Pons (tissue), 1 donor: Measurements from ENCODE around the gene ERF.

Source experiments
- DNase-seq: peaks from one replicate; pipeline ENCODE4 v3.0.0-alpha.2; 2016; ENCODE audit warnings: low spot score

Gene ERF

DNA sequence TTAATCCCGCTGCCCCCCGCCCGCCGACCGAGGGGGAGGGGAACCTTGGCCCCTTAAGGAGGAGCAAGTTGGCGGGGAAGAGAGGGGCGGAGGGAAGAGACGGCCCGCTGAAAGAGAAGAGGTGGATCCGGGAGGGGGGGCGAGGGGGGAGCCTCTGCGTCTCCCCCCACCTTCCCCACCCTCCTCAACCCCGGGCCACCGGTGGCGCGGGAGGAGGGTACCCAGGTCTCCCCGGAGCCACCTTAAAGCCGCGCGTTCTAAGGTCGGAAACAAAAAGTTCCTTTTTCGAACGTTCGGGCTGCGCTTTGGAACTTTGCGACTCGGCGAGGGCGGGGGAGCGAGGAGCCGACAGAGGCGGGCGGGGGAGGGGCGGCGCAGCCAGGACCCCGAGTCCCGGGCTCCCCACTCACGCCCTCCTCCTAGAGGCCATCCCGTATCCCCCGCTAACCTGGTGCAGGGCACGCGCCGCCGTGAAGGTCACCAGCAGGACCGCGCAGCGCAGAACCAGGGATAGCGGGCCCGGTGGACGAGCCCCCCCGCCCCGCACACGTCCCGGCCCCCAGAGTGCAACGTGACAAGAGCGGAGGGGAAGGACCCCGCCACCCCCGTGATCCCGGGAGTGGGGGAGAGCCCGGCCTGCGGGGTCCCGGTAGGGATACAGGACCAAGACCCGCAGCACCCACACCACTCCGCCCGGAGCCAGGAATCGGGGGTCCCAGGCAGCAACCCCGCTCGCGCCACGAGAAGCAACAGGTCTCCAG is 659 bp downstream of the ERF start:
- peak; percentile 82 for DNase-seq

DNA sequence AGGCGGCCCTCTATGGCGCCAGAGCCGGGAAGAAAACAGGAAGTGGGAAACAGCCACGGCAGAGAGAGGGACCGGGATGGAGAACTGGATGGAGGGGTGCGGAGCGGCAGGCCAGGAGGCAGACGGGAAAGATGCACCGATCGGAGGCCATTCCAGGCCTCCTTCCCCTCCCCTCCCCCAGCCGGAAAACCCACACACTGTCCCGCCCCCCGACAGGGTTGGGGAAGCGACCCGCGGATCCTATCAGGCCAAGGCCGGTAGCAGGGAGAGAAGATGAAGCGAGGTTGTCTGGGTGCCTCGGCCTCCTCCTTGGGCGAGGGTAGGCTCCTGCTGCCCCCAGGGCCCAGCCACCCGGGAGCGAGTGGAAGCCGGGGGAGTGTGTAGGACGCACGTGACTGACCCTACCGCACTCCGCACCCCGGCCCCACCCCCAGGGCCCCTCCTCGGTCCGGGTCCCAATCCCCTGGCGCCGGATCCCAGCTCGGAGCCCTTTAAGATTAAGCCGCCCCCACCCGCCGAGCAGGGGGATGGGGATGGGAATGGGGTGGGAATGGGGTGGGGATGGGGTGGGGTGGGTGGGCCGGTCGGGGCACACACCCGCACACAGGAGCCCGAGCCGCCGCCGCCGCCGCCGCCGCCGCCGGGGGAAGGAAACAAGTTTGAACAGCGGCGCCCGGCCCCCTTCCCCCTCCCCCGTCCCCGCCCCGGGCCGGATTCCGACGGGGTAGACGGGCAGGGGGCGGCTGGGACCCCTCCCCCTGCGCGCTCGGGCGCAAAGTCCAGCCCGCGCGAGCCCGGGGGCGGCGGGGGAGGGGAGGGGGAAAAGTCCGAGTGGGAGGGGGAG is 1.5 kb downstream of the ERF start:
- peak; percentile 29 for DNase-seq

DNA sequence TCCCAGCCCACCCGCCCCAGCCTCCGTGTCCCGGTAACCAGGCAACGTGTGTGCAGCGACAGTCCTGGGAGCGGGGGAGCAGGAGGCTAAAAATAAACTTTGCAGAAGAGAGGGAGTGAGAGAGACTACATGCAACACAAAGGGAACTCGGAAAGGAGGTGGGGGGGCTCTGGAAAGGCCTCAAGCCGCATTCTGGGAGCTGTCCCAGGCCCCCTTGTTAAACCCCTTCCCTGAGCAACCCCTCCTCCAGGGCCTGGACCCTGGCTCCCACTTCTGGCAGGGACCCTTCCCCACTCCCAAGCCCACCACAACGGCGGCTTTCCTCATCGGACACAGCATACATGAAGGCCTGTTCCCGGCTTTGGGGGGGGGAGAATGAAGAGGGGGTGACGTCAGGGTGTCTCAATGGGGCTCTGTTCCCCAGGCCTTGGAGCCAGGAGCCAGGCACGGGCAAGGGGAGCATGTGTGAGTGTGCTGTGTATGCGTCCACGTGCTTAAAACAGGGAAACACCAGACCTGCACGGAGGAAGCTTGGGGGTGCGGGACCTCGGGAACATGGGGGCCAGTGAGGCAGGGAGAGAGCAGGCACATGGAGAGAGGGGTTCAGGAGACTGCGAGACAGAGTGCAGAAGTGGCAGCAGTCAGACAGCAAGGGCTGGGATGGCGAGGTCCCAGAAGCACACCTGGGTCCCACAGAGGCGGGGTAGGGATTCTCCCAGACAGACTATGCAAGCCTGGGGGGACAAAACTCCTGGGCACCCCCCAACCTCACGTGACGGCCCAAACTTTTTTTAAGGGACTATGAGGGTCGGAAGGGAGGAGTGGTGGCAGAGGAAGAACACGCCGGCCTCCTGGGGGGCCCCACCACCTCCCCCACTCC is 2.3 kb downstream of the ERF start:
- DNase-seq, result peak; percentile 92

DNA sequence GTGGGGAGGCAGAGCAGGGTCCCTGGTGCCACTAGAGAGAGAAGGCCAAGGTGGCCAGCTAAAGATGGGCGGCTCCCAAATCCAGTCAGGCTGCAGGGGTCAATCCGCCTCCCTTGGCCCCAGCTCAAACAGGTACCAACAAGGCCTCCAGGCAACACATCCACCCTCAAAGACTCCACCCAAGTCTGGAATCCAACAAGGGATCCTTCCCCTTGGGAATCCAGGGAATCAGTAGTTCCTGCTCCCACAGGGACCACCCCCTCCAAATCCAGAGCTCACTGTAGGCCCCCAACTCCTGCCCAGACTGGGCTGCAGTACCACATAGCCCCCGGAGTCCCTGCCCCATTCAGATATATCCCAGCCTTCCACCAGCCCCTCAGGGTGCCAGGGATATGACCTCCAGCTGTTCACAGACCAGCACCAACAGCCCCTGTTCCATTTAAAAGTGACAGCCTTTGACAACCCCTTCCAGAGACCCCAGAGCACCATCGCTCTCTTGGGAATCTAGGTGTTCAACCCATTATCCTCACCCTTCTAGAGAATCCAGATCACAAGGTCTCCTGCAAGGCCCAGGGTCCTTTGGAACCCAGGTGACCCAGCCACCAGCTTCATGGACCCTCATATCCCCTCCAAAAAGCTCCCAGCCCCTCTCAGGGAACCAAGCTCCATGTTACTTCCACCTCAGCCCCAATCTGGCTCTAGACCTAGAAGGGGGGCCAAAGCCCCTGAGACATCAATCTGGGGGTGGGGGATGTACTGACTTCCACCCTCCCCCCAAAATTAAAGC is 3.2 kb downstream of the ERF start:
- peak; percentile 22 for DNase-seq

GRCh38 chr19:42250666-42251531 is 4.0 kb downstream of the ERF start:
- peak; percentile 66 for DNase-seq

DNA sequence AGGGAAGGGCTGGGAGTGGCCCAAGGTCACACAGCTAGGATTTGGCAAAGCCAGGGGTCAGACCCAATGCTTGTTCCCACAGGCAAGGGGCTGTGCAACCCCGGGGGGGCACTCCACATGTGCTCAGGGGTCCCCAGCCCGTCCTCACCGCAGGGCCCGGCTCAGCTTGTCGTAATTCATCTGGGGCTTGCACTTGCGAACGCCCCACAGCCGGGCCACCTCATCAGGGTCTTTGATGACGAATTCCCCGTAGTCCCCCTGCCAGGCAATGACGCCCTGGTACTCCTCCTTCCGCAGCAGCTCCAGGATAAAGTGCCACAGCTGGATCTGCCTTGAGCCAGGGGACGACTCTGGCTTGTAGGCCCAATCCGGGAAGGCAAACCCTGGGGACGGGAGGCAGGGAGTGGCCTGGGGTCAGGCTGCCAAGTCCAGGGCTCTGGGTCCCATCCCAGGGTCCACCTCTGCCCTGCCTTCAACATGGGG is 4.7 kb downstream of the ERF start:
- DNase-seq, result no peak

DNA sequence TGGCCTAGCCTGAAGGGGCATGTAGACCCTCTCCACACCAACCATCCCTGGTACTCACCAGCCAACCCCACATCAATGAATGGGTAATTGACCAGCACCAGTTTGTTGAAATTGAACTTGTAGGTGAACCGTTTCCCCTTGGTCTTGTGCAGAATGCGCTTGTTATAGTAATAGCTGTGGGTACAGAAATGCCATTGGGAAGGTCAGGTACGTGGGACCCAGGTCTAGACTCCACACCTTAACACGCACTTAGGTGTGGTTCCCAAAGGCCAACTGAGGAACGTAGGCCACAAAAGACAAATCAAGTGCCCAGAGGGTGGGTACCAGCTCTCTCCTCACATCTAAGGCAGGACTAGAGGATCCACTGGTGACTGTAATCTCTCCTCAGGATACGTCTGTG is 5.2 kb downstream of the ERF start:
- no peak for DNase-seq

GRCh38 chr19:42249149-42249750 is 5.7 kb downstream of the ERF start:
- no peak for DNase-seq

GRCh38 chr19:42248270-42249148 is 6.4 kb downstream of the ERF start:
- no peak for DNase-seq

DNA sequence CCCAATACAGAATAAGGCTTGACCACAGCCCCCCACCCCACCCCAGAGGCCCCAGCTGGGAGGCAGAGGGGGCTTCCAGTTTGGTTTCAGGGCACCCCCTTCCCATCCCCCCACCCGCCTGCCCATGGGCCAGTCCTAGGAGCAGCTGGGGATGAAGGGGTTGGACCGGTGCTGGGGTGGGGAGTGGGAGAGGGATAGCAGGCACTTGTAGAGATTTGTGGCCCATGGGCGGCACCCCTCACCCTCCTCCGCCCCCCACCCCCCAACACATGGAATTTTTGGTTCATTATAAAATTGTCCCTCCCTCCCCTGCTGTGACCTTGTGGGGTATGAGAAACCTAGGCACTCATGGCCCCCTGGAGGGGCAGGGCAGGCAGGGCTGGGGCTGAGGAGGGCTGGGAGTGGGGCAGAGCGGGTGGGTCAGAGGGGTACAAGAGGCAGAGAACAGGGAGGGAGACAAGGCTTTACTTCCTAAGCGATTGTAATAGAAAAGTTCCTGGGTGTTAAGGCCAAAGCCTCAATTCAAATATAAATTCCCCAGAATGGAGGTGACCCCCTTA is 7.2 kb downstream of the ERF start:
- DNase-seq, result no peak

DNA sequence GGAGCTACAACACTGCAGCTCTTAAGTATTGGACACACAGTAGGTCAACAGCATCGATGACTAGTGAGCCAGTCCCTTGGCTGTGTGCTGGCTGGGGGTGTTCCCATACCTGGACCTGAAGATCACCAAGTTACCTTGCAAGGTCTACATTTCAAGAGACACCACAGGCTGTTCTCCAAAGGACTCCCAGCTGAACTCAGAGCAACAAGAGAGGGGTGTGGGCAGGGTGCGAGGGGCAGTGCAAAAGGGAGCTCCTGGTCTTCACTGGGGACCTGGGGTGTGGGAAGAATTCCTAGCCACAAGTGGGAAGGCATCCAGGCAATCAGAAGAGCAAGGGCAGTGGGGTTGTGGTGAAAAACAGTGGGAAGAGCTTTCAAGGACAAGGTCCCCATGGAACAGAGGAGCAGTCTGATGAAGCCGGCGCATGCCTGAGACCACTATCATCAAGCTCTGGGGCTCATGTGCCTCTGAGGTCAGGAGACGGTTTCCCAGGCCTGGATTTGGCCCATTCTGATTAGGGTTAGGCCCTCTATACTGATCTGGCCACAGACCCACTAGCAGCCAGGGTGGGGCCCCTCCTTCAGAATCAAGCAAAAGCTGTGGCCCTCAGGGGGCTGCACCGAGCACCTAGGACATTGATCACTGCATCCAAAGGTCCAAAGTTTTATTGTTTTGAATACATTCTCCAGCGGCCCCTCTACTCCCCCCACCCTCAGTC is 7.8 kb downstream of the ERF start:
- no peak for DNase-seq

GRCh38 chr19:42246143-42246921 is 8.6 kb downstream of the ERF start:
- DNase-seq, result peak; percentile 85

DNA sequence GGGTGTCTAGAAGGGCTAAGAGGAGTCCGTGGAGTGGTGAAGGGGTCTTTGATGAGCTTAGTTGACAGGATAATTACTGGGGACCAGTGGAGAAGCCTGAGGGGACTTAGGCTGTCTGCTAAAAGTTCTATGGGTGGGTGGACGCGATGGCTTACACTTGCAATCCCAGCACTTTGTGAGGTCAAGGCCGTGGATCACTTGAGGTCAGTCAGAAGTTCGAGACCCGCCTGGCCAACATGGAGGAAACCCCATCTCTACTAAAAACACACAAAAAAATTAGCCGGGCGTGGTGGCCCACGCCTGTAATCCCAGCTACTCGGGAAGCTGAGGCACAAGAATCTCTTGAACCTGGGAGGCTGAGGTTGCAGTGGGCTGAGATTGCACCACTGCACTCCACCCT is 9.7 kb downstream of the ERF start:
- DNase-seq, result no peak

- peak; percentile 97 for DNase-seq
Measured at GRCh38 chr19:42244347-42245220, 10.3 kb downstream of the ERF start.

GRCh38 chr19:42242512-42243409 is 12.2 kb downstream of the ERF start, which contains the start of gene GSK3A:
TSS of gene GSK3A (minus strand) at chr19:42242602. CDS start at chr19:42242465, 137 bp downstream.
- peak; percentile 100 for DNase-seq
